ENCODE measurements around the gene HCRTR1. TPM values are rescaled to one million over a fixed set of nuclear protein-coding genes. Genes with fewer than 3 reads are reported as not detected.

Gene HCRTR1
- polyA plus RNA-seq, 1 of the 3 experiments (the other 2 are of a cell fraction): 0.03 TPM

DNA sequence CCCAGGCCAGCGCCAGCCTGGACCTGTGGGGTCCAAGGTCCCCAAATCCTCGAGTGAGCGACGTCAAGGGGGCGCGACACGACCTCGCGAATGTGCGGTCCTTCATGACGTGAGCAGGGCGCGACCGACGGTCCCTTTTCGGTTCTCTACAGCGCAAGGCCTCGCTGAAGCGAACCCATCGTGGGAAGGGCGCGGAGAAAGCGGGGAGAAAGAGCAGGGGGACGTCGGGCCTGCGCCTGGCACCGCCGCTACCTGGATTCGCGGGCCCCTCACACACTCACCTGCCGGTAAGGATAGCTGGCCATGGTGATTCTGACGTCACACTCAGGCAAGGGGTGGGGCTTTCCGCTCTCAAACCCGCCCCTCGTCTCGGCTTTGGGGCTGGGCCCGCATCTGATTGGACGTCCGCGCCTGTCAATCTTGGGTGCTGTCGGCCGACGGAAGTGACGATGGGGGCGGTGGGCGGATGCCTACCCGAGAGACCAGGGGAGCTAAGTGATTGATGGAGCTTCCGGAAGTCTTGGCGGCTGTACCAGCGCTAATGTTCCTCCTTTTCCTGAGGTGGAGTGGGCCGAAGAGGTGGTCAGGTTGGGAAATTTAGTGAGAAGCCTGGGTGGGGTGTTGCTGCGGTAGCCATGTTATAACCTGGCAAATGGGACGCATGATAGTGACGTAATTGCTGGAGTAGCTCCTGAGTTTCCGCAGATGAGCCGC lies 27.2 kb downstream of the HCRTR1 start, which contains the start of gene PEF1 (continued):
- TF ChIP-seq, protein P1, sequence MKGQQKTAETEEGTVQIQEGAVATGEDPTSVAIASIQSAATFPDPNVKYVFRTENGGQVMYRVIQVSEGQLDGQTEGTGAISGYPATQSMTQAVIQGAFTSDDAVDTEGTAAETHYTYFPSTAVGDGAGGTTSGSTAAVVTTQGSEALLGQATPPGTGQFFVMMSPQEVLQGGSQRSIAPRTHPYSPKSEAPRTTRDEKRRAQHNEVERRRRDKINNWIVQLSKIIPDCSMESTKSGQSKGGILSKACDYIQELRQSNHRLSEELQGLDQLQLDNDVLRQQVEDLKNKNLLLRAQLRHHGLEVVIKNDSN (IDR thresholded peaks at IDR 0.05; ENCODE audit: borderline replicate concordance, low read depth): no peak
- TF ChIP-seq GABPA (IDR thresholded peaks at IDR 0.05; ENCODE audit: low read depth): peak; percentile 94
- no peak for TF ChIP-seq JUND (IDR thresholded peaks at IDR 0.05)
- TF ChIP-seq MXI1 (IDR thresholded peaks at IDR 0.05; ENCODE audit: low read depth, low read length): peak; percentile 34; the same call in 1 of the 2 replicates
- no peak for TF ChIP-seq EZH2phosphoT487 (IDR thresholded peaks at IDR 0.05; ENCODE audit: borderline replicate concordance, low read depth)
- no peak for TF ChIP-seq MEF2A (IDR thresholded peaks at IDR 0.05; ENCODE audit: borderline replicate concordance, low read depth)
- TF ChIP-seq EP300 (IDR thresholded peaks at IDR 0.05; ENCODE audit: borderline replicate concordance in 1 of 2, low read depth in 1 of 2, low read length in 1 of 2): no peak
- peak; percentile 28; the same call in 1 of the 2 replicates for TF ChIP-seq MAX (IDR thresholded peaks at IDR 0.05; ENCODE audit: low read depth)
- TF ChIP-seq TCF12 (IDR thresholded peaks at IDR 0.05): no peak
- TF ChIP-seq CTCF (IDR thresholded peaks at IDR 0.05): no peak
- no peak for TF ChIP-seq SMC3 (IDR thresholded peaks at IDR 0.05; ENCODE audit: low read depth, low read length)
- TF ChIP-seq ELF1 (IDR thresholded peaks at IDR 0.05): peak; percentile 73; the same call in 1 of the 2 replicates
- TF ChIP-seq ZBTB33 (IDR thresholded peaks at IDR 0.05; ENCODE audit: borderline replicate concordance, low read depth): no peak
- no peak for TF ChIP-seq NFIC (IDR thresholded peaks at IDR 0.05; ENCODE audit: borderline replicate concordance)
- no peak for TF ChIP-seq TEAD4 (IDR thresholded peaks at IDR 0.05; ENCODE audit: borderline replicate concordance, insufficient read depth)
- TF ChIP-seq PBX3 (IDR thresholded peaks at IDR 0.05): peak; percentile 100
- TF ChIP-seq RXRA (IDR thresholded peaks at IDR 0.05; ENCODE audit: borderline replicate concordance, low read depth): no peak
- TF ChIP-seq TAF1 (IDR thresholded peaks at IDR 0.05; ENCODE audit: borderline replicate concordance, low read depth, low read length): peak; percentile 59; the same call in 1 of the 2 replicates
